HepG2 (cell line): ENCODE results near the gene SH2D3C. TPM values are rescaled to one million over a fixed set of nuclear protein-coding genes. Genes with fewer than 3 reads are reported as not detected.

Experiments used
- DZIP1 ChIP-seq: sonication (generic); formaldehyde crosslinking; IDR thresholded peaks from 2 replicates; pipeline ENCODE4 v1.5.0; 2020; ENCODE audit warnings: mild to moderate bottlenecking, missing genetic modification reagents
- E2F1 ChIP-seq: sonication (generic); formaldehyde crosslinking; IDR thresholded peaks from 2 replicates; pipeline ENCODE4 v1.5.0; 2020; ENCODE audit warnings: missing genetic modification reagents
- HIC2 ChIP-seq: sonication (generic); formaldehyde crosslinking; IDR thresholded peaks from 2 replicates; pipeline ENCODE4 v1.9.0; 2022; ENCODE audit warnings: low read depth, missing genetic modification reagents
- MAFF ChIP-seq: IDR thresholded peaks from 2 replicates; pipeline ENCODE4 v1.6.1; 2011; ENCODE audit warnings: low read depth, low read length, improper control_type of control experiment
- MAX ChIP-seq: IDR thresholded peaks from 2 replicates; pipeline ENCODE4 v1.6.1; 2012; ENCODE audit warnings: inconsistent platforms
- RBM39 ChIP-seq: fragments of 200-400 bp; formaldehyde crosslinking; IDR thresholded peaks from one replicate; pipeline ENCODE4 v1.6.1; 2018; ENCODE audit warnings: antibody characterized with exemption, mild to moderate bottlenecking, low read depth, low read length; ENCODE audit not compliant: poor library complexity, severe bottlenecking
- SAFB2 ChIP-seq: sonication (generic); formaldehyde crosslinking; IDR thresholded peaks from 2 replicates; pipeline ENCODE4 v1.5.1; 2020; ENCODE audit warnings: missing genetic modification reagents, low read depth, mild to moderate bottlenecking, borderline replicate concordance
- SMAD3 ChIP-seq: sonication (generic); formaldehyde crosslinking; IDR thresholded peaks from 2 replicates; pipeline ENCODE4 v1.4.0; 2020; ENCODE audit warnings: missing genetic modification reagents
- SUZ12 ChIP-seq: fragments of 150-350 bp; IDR thresholded peaks from 2 replicates; pipeline ENCODE4 v1.6.1; 2014; ENCODE audit warnings: low read depth, low read length
- ZBTB10 ChIP-seq: sonication (generic); formaldehyde crosslinking; IDR thresholded peaks from 2 replicates; pipeline ENCODE4 v1.4.0; 2020; ENCODE audit warnings: missing genetic modification reagents, borderline replicate concordance
- ZMAT5 ChIP-seq: sonication (generic); formaldehyde crosslinking; IDR thresholded peaks from 2 replicates; pipeline ENCODE4 v1.5.0; 2020; ENCODE audit warnings: mild to moderate bottlenecking, low read depth, missing genetic modification reagents, borderline replicate concordance
- ZNF280D ChIP-seq: sonication (generic); formaldehyde crosslinking; IDR thresholded peaks from 2 replicates; pipeline ENCODE4 v1.5.1; 2020; ENCODE audit warnings: mild to moderate bottlenecking, missing genetic modification reagents
- ZNF496 ChIP-seq: sonication (generic); formaldehyde crosslinking; IDR thresholded peaks from 2 replicates; pipeline ENCODE4 v1.8.1; 2023; ENCODE audit warnings: mild to moderate bottlenecking, moderate library complexity, missing genetic modification reagents; ENCODE audit not compliant: insufficient replicate concordance
- ZNF510 ChIP-seq: sonication (generic); formaldehyde crosslinking; IDR thresholded peaks from 2 replicates; pipeline ENCODE4 v1.4.0; 2020; ENCODE audit warnings: low read depth, mild to moderate bottlenecking, missing genetic modification reagents
- ZNF547 ChIP-seq: sonication (generic); formaldehyde crosslinking; IDR thresholded peaks from 2 replicates; pipeline ENCODE4 v1.5.1; 2020; ENCODE audit warnings: mild to moderate bottlenecking, missing genetic modification reagents
- polyA plus RNA-seq, 8 experiments: library from polyadenylated mRNA; depleted of rRNA in 3 of 8; stranded (reverse) in 7 of 8; unstranded in 1 of 8; fragments of >200 nt; fragmentation: Illumina TruSeq in 4 of 8; extraction: Trizol in 4 of 8; gene quantifications; 2 replicates each; pipeline versions ENCODE4 v1.2.1 to v1.2.3, GENCODE V29; 2011 to 2016; ENCODE audit warnings: low read depth in 4 of 8, missing spikeins in 1 of 8, mixed read lengths in 1 of 8; ENCODE audit not compliant: insufficient read depth in 1 of 8
- total RNA-seq, 5 experiments: library from RNA; depleted of rRNA; stranded (reverse); fragments of >200 nt; fragmentation: Illumina TruSeq; extraction: Trizol; gene quantifications; 2 replicates each; pipeline ENCODE4 v1.2.3, GENCODE V29; 2016; ENCODE audit warnings: low read depth in 1 of 5

The SH2D3C gene
- total and polyA plus RNA-seq, 2 of the 13 experiments (the other 11 are each of a cell fraction or from before 2014, with no cell fraction given), result not detected

GRCh38 chr9:127734747-127735529 lies 43.5 kb downstream of the SH2D3C start, which contains the start of gene TOR2A (continued):
- TF ChIP-seq SAFB2, result no peak; the same call in 1 of the 2 replicates
- no peak for TF ChIP-seq ZNF280D (CRISPR knock-in tag)
- TF ChIP-seq ZNF496 (CRISPR knock-in tag), result no peak
- TF ChIP-seq RBM39, result peak; percentile 80
- TF ChIP-seq ZBTB10 (CRISPR knock-in tag), result no peak
- peak; percentile 78 for TF ChIP-seq ZNF510
- TF ChIP-seq SUZ12, result peak; percentile 83
- no peak for TF ChIP-seq HIC2 (CRISPR knock-in tag)
- no peak for TF ChIP-seq ZMAT5
- no peak for TF ChIP-seq MAFF
- TF ChIP-seq ZNF547 (CRISPR knock-in tag), result peak; percentile 74; the same call in 1 of the 2 replicates
- TF ChIP-seq SMAD3, result peak; percentile 77
- TF ChIP-seq MAX, result peak; percentile 49; the same call in 1 of the 2 replicates
- TF ChIP-seq DZIP1, result no peak
- peak; percentile 70; the same call in 1 of the 2 replicates for TF ChIP-seq E2F1 (CRISPR knock-in tag)
